GM12878 (cell line): Measurements from ENCODE around the gene RABEP1. TPM values are rescaled to one million over a fixed set of nuclear protein-coding genes. Genes with fewer than 3 reads are reported as not detected.

Experiments
- ATAC-seq: fragments of 200-7000 bp; cut with Tn5 transposase; 3 replicates; pipeline ENCODE4 v1.9.1; 2020; ENCODE audit warnings: mild to moderate bottlenecking, moderate library complexity
- BruUV-seq: library from RNA; stranded (reverse); fragments of 400-500 nt; replicated peaks from 2 replicates; lab custom pipeline; 2021; lab: Mats Ljungman, UMichigan
- CTCF ChIA-PET: fragments of 300-600 bp; sonication (Branson Sonifier 250); formaldehyde crosslinking; extraction: SDS; loops from one replicate; lab custom pipeline; 2021; ENCODE audit warnings: inconsistent platforms; lab: Yijun Ruan, JAX
- POLR2A ChIA-PET: fragments of 350-600 bp; formaldehyde crosslinking; extraction: SDS; loops from one replicate; lab custom pipeline; 2021; ENCODE audit warnings: inconsistent platforms; lab: Charles Lee
- RAD21 ChIA-PET: fragments of 300-600 bp; sonication (Branson Sonifier 250); formaldehyde crosslinking; loops from one replicate; lab custom pipeline; 2023; ENCODE audit warnings: antibody characterized with exemption; ENCODE audit not compliant: unreplicated experiment; lab: Charles Lee
- SMC1A ChIA-PET: fragments of 300-600 bp; sonication (Branson Sonifier 250); formaldehyde crosslinking; loops from one replicate; lab custom pipeline; 2023; ENCODE audit not compliant: unreplicated experiment, uncharacterized antibody; lab: Charles Lee
- DNase-seq: peaks from one replicate; pipeline ENCODE4 v3.0.0-alpha.2; 2011; ENCODE audit warnings: low read depth, low spot score
- FAIRE-seq: peaks from 3 replicates; lab custom pipeline; 2011; peaks lifted over from hg19 to GRCh38; lab: Jason Lieb, UNC
- H2AFZ ChIP-seq: 2 replicates; pipeline ENCODE4 v1.6.0; 2011; ENCODE audit warnings: low read depth, low read length, control low read depth; ENCODE audit not compliant: control insufficient read depth
- H3K27ac ChIP-seq: 2 replicates; pipeline ENCODE4 v1.5.1; 2011; ENCODE audit warnings: control low read depth; ENCODE audit not compliant: control insufficient read depth, insufficient read depth
- H3K27me3 ChIP-seq, 2 experiments: replicated peaks in 1 of 2; 2 replicates each; pipeline versions ENCODE4 v1.6.0 to v1.6.1; 2011; ENCODE audit warnings: low read length in 1 of 2; ENCODE audit not compliant: control insufficient read depth in 2 of 2, insufficient read depth in 2 of 2
- H3K36me3 ChIP-seq, 2 experiments: 2 replicates each; pipeline ENCODE4 v1.5.1; 2011; ENCODE audit warnings: low read length in 1 of 2; ENCODE audit not compliant: control insufficient read depth in 2 of 2, insufficient read depth in 2 of 2
- H3K4me1 ChIP-seq: 2 replicates; pipeline ENCODE4 v1.6.1; 2011; ENCODE audit warnings: mild to moderate bottlenecking, low read length, moderate library complexity, mixed read lengths; ENCODE audit not compliant: control insufficient read depth, insufficient read depth
- H3K4me2 ChIP-seq: 2 replicates; pipeline ENCODE4 v1.6.0; 2011; ENCODE audit warnings: control low read depth; ENCODE audit not compliant: control insufficient read depth, insufficient read depth
- H3K4me3 ChIP-seq: fragments of 200-600 bp; sonication (generic); 2 replicates; pipeline ENCODE4 v1.5.1; 2016
- H3K79me2 ChIP-seq: 2 replicates; pipeline ENCODE4 v1.6.0; 2011; ENCODE audit warnings: low read length; ENCODE audit not compliant: control insufficient read depth, insufficient read depth
- H3K9ac ChIP-seq: 2 replicates; pipeline ENCODE4 v1.8.0; 2011; ENCODE audit warnings: low read length, control low read depth, mixed read lengths; ENCODE audit not compliant: control insufficient read depth, insufficient read depth
- H3K9me3 ChIP-seq: replicated peaks from 3 replicates; pipeline ENCODE4 v1.5.1; 2011; ENCODE audit warnings: mild to moderate bottlenecking, low read length; ENCODE audit not compliant: control insufficient read depth, insufficient read depth
- H4K20me1 ChIP-seq: 2 replicates; pipeline ENCODE4 v1.6.0; 2011; ENCODE audit not compliant: control insufficient read depth, insufficient read depth
- ASH2L ChIP-seq: fragments of 300-600, 200-600 bp; sonication (generic); IDR thresholded peaks from 2 replicates; pipeline ENCODE4 v1.6.1; 2017; ENCODE audit warnings: low read depth, mild to moderate bottlenecking, borderline replicate concordance
- BMI1 ChIP-seq: fragments of 450-650 bp; IDR thresholded peaks from 2 replicates; pipeline ENCODE4 v1.6.1; 2016; ENCODE audit warnings: mild to moderate bottlenecking, moderate library complexity, borderline replicate concordance
- CHD2 ChIP-seq: IDR thresholded peaks from 2 replicates; pipeline ENCODE4 v1.6.1; 2011; ENCODE audit warnings: low read depth, low read length, improper control_type of control experiment, borderline replicate concordance
- CUX1 ChIP-seq: IDR thresholded peaks from 2 replicates; pipeline ENCODE4 v1.6.1; 2012; ENCODE audit warnings: improper control_type of control experiment, low read depth, low read length; ENCODE audit not compliant: insufficient replicate concordance
- EGR1 ChIP-seq, 2 experiments: IDR thresholded peaks; 1 replicate in 1 of 2; 2 replicates in 1 of 2; pipeline ENCODE4 v1.6.1; 2011 to 2012; ENCODE audit warnings: low read depth in 2 of 2, low read length in 2 of 2, borderline replicate concordance in 1 of 2, mild to moderate bottlenecking in 1 of 2, moderate library complexity in 1 of 2
- EP300 ChIP-seq, 2 experiments: fragments of 150-350 bp in 1 of 2; IDR thresholded peaks; 2 replicates each; pipeline ENCODE4 v1.6.1; 2011 to 2012; ENCODE audit warnings: low read depth in 2 of 2, low read length in 2 of 2, borderline replicate concordance in 1 of 2, improper control_type of control experiment in 1 of 2, inconsistent platforms in 1 of 2; ENCODE audit not compliant: control insufficient read depth in 1 of 2
- FOXM1 ChIP-seq: IDR thresholded peaks from 2 replicates; pipeline ENCODE4 v1.6.1; 2012; ENCODE audit warnings: low read depth, mild to moderate bottlenecking, inconsistent platforms, low read length, moderate library complexity
- JUND ChIP-seq: IDR thresholded peaks from 2 replicates; pipeline ENCODE4 v1.6.1; 2012; ENCODE audit warnings: low read depth, mild to moderate bottlenecking, low read length, improper control_type of control experiment, moderate library complexity
- NFXL1 ChIP-seq: fragments of 450-650 bp; IDR thresholded peaks from 2 replicates; pipeline ENCODE4 v1.6.1; 2017; ENCODE audit warnings: antibody characterized with exemption, mild to moderate bottlenecking, borderline replicate concordance
- PKNOX1 ChIP-seq: fragments of 450-650 bp; IDR thresholded peaks from 2 replicates; pipeline ENCODE4 v1.6.1; 2016; ENCODE audit warnings: mild to moderate bottlenecking
- SP1 ChIP-seq: IDR thresholded peaks from one replicate; pipeline ENCODE4 v1.6.1; 2011; ENCODE audit warnings: low read depth, low read length
- SRF ChIP-seq, 2 experiments: IDR thresholded peaks; 2 replicates each; pipeline ENCODE4 v1.6.1; 2011; ENCODE audit warnings: low read depth in 2 of 2, low read length in 2 of 2, mild to moderate bottlenecking in 1 of 2, moderate library complexity in 1 of 2
- SUPT20H ChIP-seq: IDR thresholded peaks from 2 replicates; pipeline ENCODE4 v1.6.1; 2011; ENCODE audit warnings: low read depth, mild to moderate bottlenecking, low read length, moderate library complexity, borderline replicate concordance; ENCODE audit not compliant: control insufficient read depth
- ZBED1 ChIP-seq: IDR thresholded peaks from 2 replicates; pipeline ENCODE4 v1.6.1; 2016; ENCODE audit warnings: borderline replicate concordance
- ZNF274 ChIP-seq: IDR thresholded peaks from one replicate; pipeline ENCODE4 v1.8.0; 2011; ENCODE audit not compliant: insufficient read length, insufficient read depth
- WGBS: methylation state at CpG from one replicate; pipeline ENCODE4 v1.1.6; 2016; ENCODE audit warnings: low lambda C conversion rate; ENCODE audit not compliant: insufficient replicate concordance, insufficient coverage; ENCODE audit errors: missing lambda C conversion rate; 5-methylcytosine and 5-hydroxymethylcytosine counted together
- in situ Hi-C: fragments of 300-500 bp; cut with MboI; formaldehyde crosslinking; loops from 9 replicates; pipeline ENCODE4 v1.14.3; 2018; ENCODE audit warnings: mixed read lengths
- intact Hi-C: fragments of 100-400 bp; cut with micrococcal nuclease; formaldehyde crosslinking; loops from one replicate; pipeline ENCODE4 v1.14.2; 2022; ENCODE audit not compliant: unreplicated experiment
- polyA plus RNA-seq, 11 experiments: library from polyadenylated mRNA; depleted of rRNA in 4 of 11; unstranded in 6 of 11; stranded (reverse) in 5 of 11; fragments of >200 nt; fragmentation: Nextera tagmentation in 4 of 11; fragmentation: Illumina TruSeq in 1 of 11; extraction: Ambion mirVana in 4 of 11; extraction: Trizol in 1 of 11; gene quantifications; 1 replicate in 1 of 11; 2 replicates in 10 of 11; pipeline versions ENCODE4 v1.2.1 to v1.2.3, GENCODE V29; 2011 to 2016; ENCODE audit warnings: inconsistent platforms in 2 of 11, missing spikeins in 2 of 11, low read depth in 1 of 11
- total RNA-seq, 4 experiments: library from RNA; depleted of rRNA in 3 of 4; stranded (reverse); fragments of >200 nt in 3 of 4; fragmentation: Illumina TruSeq in 1 of 4; extraction: Trizol in 1 of 4; gene quantifications; 2 replicates each; pipeline versions ENCODE4 v1.2.1 to v1.2.3, GENCODE V29; 2013 to 2021

RABEP1 gene
- total and polyA plus RNA-seq, 10 of the 15 experiments (the other 5 are each of a cell fraction or from before 2014, with no cell fraction given), result 13.4 to 71.4 (median 59.8) TPM

- BruUV-seq, result no TSS peak
Measured at GRCh38 chr17:5325851-5326250, 43.8 kb downstream of the RABEP1 start.

More at GRCh38 chr17:5325851-5326250, 43.8 kb downstream of the RABEP1 start:
- H3K79me2 ChIP-seq, result peaks cover 26% of the 10 kb centered on the region
- H4K20me1 ChIP-seq, result no peaks in the 10 kb centered on the region
- no peak overlapping the region for H3K27ac ChIP-seq
- intact Hi-C loops (no loop called here), in situ Hi-C loops (no loop called here)
- no peaks in the 10 kb centered on the region for H3K27me3 ChIP-seq
- SMC1A ChIA-PET, result no interaction called here
- H3K4me1 ChIP-seq, result peaks cover 14% of the 10 kb centered on the region
- WGBS, result 88% methylated on average over 4 of the region's 4 CpGs
- DNase-seq (no peak), ATAC-seq (no peak), FAIRE-seq (no peak)
- peaks cover 0 to 3% of the 10 kb centered on the region in 2 experiments; a peak in 3 of 4 replicates for H3K36me3 ChIP-seq
- no peak overlapping the region for H2AFZ ChIP-seq
- no peak overlapping the region for H3K4me3 ChIP-seq
- H3K4me2 ChIP-seq, result no peak overlapping the region
- peaks cover 6% of the 10 kb centered on the region; the same call in 2 of the 3 replicates for H3K9me3 ChIP-seq
- no peak for TF ChIP-seq PKNOX1
- TF ChIP-seq CHD2, result no peak
- no peak for TF ChIP-seq EP300 (IDR thresholded peaks at IDR 0.05; ENCODE audit: borderline replicate concordance in 1 of 2, control insufficient read depth in 1 of 2, low read depth in 2 of 2, low read length in 2 of 2)
- no peak for TF ChIP-seq ZBED1
- no peak for TF ChIP-seq SUPT20H
- TF ChIP-seq NFXL1, result no peak
- no peak for TF ChIP-seq BMI1
- no peak for TF ChIP-seq ZNF274
- TF ChIP-seq SRF (IDR thresholded peaks at IDR 0.05; ENCODE audit: low read depth in 2 of 2, low read length in 2 of 2), result no peak
- TF ChIP-seq EGR1 (IDR thresholded peaks at IDR 0.05; ENCODE audit: borderline replicate concordance in 1 of 2, low read depth in 2 of 2, low read length in 2 of 2), result no peak
- TF ChIP-seq FOXM1, result no peak
- TF ChIP-seq JUND, result no peak
- TF ChIP-seq ASH2L, result no peak
- TF ChIP-seq CUX1, result no peak
- no peak for TF ChIP-seq SP1
- RAD21 ChIA-PET, result no interaction called here
- no peak overlapping the region for H3K9ac ChIP-seq
- POLR2A ChIA-PET, result no interaction called here
- CTCF ChIA-PET, result no interaction called here
